ENCODE data around the gene SPESP1. TPM values are rescaled to one million over a fixed set of nuclear protein-coding genes. Genes with fewer than 3 reads are reported as not detected.

The SPESP1 gene
- not detected for polyA plus RNA-seq (2013, experiment 1 of 2)
- not detected for polyA plus RNA-seq (2013, experiment 2 of 2)

DNA sequence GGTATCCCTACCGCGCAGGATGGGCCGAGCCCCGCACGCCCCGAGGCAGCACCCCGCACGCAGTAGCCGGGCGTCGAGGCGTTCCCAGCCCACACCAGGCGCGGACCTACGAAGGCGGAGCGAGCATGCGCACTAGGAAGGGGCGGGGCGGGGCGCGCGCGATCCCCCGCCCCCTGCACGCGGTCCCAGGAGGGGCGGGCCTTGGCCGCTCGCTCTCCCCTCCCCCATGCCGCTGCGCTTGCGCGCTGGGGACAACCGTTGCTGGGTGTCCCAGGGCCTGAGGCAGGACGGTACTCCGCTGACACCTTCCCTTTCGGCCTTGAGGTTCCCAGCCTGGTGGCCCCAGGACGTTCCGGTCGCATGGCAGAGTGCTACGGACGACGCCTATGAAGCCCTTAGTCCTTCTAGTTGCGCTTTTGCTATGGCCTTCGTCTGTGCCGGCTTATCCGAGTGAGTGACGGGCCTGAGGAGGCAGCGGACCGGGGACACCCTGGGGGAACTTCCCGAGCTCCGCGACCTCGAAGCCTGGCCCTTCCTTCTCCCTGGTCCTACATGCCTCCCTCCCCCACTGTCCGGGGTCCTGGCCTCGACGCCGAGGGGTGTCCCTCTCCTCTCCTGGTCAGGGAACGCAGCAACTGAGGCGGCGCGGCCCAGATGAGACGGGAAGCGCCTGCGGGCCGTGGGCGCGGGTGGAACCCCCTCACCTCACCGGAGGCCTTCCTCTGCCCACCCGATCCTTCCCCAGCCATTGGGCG, at the start of gene SPESP1:
Gene SPESP1, plus strand, starts transcription at position 258 of the 755 bp plus-strand sequence. Its CDS starts 129 bp downstream, at position 387.
- Histone ChIP-seq H3K14ac (ENCODE audit: low read length in 2 of 2) (no peak within 1 kb of the TSS), H3K27ac (ENCODE audit: low read length, poor library complexity, severe bottlenecking) (no peak within 1 kb of the TSS), H3K4ac (ENCODE audit: low read depth in 1 of 2, low read length in 2 of 2) (no peak within 1 kb of the TSS), H4K91ac (ENCODE audit: low read length) (no peak within 1 kb of the TSS), H3K79me1 (replicated peaks; ENCODE audit: low read length, poor library complexity, severe bottlenecking) (no peaks in the 10 kb centered on the region), H2AK5ac (ENCODE audit: low read length, severe bottlenecking) (no peak within 1 kb of the TSS), H3K18ac (ENCODE audit: low read depth in 1 of 2, low read length in 2 of 2) (no peak within 1 kb of the TSS), H3K4me2 (ENCODE audit: low read length, poor library complexity, severe bottlenecking) (no peak within 1 kb of the TSS), H3K4me1 (ENCODE audit: control insufficient read depth, insufficient read depth, low read depth, low read length) (no peaks in the 10 kb centered on the region), H2BK5ac (ENCODE audit: low read depth, low read length, poor library complexity, severe bottlenecking) (no peak within 1 kb of the TSS), H3K4me3 (ENCODE audit: insufficient read depth in 1 of 2, low read depth in 1 of 2, low read length in 2 of 2) (peak within 1 kb of the TSS in 1 of 2 experiments; percentile 74), H3K9ac (ENCODE audit: low read length) (peak within 1 kb of the TSS; percentile 72), H2BK12ac (ENCODE audit: low read length in 2 of 2) (no peak within 1 kb of the TSS), H3K9me3 (ENCODE audit: control insufficient read depth, low read length) (no peaks in the 10 kb centered on the region), H3K23ac (ENCODE audit: low read length in 2 of 2) (no peak within 1 kb of the TSS), H2BK120ac (ENCODE audit: low read depth, low read length) (no peak within 1 kb of the TSS), H2AFZ (ENCODE audit: low read depth, low read length) (no peak within 1 kb of the TSS), H2BK15ac (ENCODE audit: low read depth, poor library complexity, severe bottlenecking) (no peak within 1 kb of the TSS), H3K36me3 (ENCODE audit: control insufficient read depth in 1 of 2, insufficient read depth in 2 of 2, low read depth in 1 of 2, low read length in 2 of 2) (no peaks in the 10 kb centered on the region), H3K27me3 (ENCODE audit: control insufficient read depth in 1 of 2, insufficient read depth in 1 of 2, low read length in 2 of 2) (peaks cover 0 to 9% of the 10 kb centered on the region in 2 experiments), H4K8ac (ENCODE audit: low read length) (no peak within 1 kb of the TSS)
- DNase-seq: no peak
- 95% methylated on average over 68 of the region's 72 CpGs for WGBS

GRCh38 chr15:68885070-68885469, 45.3 kb upstream of the SPESP1 start:
- Histone ChIP-seq H2AK5ac (ENCODE audit: low read length, severe bottlenecking) (no peak overlapping the region), H3K27me3 (ENCODE audit: control insufficient read depth in 1 of 2, insufficient read depth in 1 of 2, low read length in 2 of 2) (peaks cover 0 to 7% of the 10 kb centered on the region in 2 experiments)
- 55% methylated on average over 5 of the region's 6 CpGs for WGBS

GRCh38 chr15:68887120-68887519, 43.2 kb upstream of the SPESP1 start:
- Histone ChIP-seq H4K91ac (ENCODE audit: low read length) (no peak overlapping the region), H2BK120ac (ENCODE audit: low read depth, low read length) (no peak overlapping the region), H3K36me3 (ENCODE audit: control insufficient read depth in 1 of 2, insufficient read depth in 2 of 2, low read depth in 1 of 2, low read length in 2 of 2) (no peaks in the 10 kb centered on the region), H3K4ac (ENCODE audit: low read depth in 1 of 2, low read length in 2 of 2) (no peak overlapping the region), H2BK5ac (ENCODE audit: low read depth, low read length, poor library complexity, severe bottlenecking) (no peak overlapping the region), H3K9ac (ENCODE audit: low read length) (no peak overlapping the region), H2AFZ (ENCODE audit: low read depth, low read length) (no peak overlapping the region), H2BK12ac (ENCODE audit: low read length in 2 of 2) (no peak overlapping the region), H4K8ac (ENCODE audit: low read length) (no peak overlapping the region), H3K4me3 (ENCODE audit: insufficient read depth in 1 of 2, low read depth in 1 of 2, low read length in 2 of 2) (no peak overlapping the region), H3K14ac (ENCODE audit: low read length in 2 of 2) (no peak overlapping the region), H3K18ac (ENCODE audit: low read depth in 1 of 2, low read length in 2 of 2) (no peak overlapping the region), H2AK5ac (ENCODE audit: low read length, severe bottlenecking) (no peak overlapping the region), H3K4me1 (ENCODE audit: control insufficient read depth, insufficient read depth, low read depth, low read length) (no peaks in the 10 kb centered on the region), H3K9me3 (ENCODE audit: control insufficient read depth, low read length) (no peaks in the 10 kb centered on the region), H3K4me2 (ENCODE audit: low read length, poor library complexity, severe bottlenecking) (no peak overlapping the region), H2BK15ac (ENCODE audit: low read depth, poor library complexity, severe bottlenecking) (no peak overlapping the region), H3K27ac (ENCODE audit: low read length, poor library complexity, severe bottlenecking) (no peak overlapping the region), H3K27me3 (ENCODE audit: control insufficient read depth in 1 of 2, insufficient read depth in 1 of 2, low read length in 2 of 2) (peaks cover 0 to 7% of the 10 kb centered on the region in 2 experiments), H3K79me1 (replicated peaks; ENCODE audit: low read length, poor library complexity, severe bottlenecking) (no peaks in the 10 kb centered on the region), H3K23ac (ENCODE audit: low read length in 2 of 2) (no peak overlapping the region)
- 43% methylated on average over 1 of the region's 3 CpGs for WGBS
- DNase-seq: no peak

More at GRCh38 chr15:68885070-68885469, 45.3 kb upstream of the SPESP1 start:
- Histone ChIP-seq H4K8ac (ENCODE audit: low read length) (no peak overlapping the region), H3K4me1 (ENCODE audit: control insufficient read depth, insufficient read depth, low read depth, low read length) (no peaks in the 10 kb centered on the region), H3K9ac (ENCODE audit: low read length) (no peak overlapping the region), H2BK12ac (ENCODE audit: low read length in 2 of 2) (no peak overlapping the region), H3K9me3 (ENCODE audit: control insufficient read depth, low read length) (no peaks in the 10 kb centered on the region), H3K23ac (ENCODE audit: low read length in 2 of 2) (no peak overlapping the region), H2BK15ac (ENCODE audit: low read depth, poor library complexity, severe bottlenecking) (no peak overlapping the region), H3K4me3 (ENCODE audit: insufficient read depth in 1 of 2, low read depth in 1 of 2, low read length in 2 of 2) (no peak overlapping the region), H3K36me3 (ENCODE audit: control insufficient read depth in 1 of 2, insufficient read depth in 2 of 2, low read depth in 1 of 2, low read length in 2 of 2) (no peaks in the 10 kb centered on the region), H2BK5ac (ENCODE audit: low read depth, low read length, poor library complexity, severe bottlenecking) (no peak overlapping the region), H3K14ac (ENCODE audit: low read length in 2 of 2) (no peak overlapping the region), H3K18ac (ENCODE audit: low read depth in 1 of 2, low read length in 2 of 2) (no peak overlapping the region), H3K79me1 (replicated peaks; ENCODE audit: low read length, poor library complexity, severe bottlenecking) (no peaks in the 10 kb centered on the region), H2BK120ac (ENCODE audit: low read depth, low read length) (no peak overlapping the region), H4K91ac (ENCODE audit: low read length) (no peak overlapping the region), H2AFZ (ENCODE audit: low read depth, low read length) (no peak overlapping the region), H3K27ac (ENCODE audit: low read length, poor library complexity, severe bottlenecking) (no peak overlapping the region), H3K4ac (ENCODE audit: low read depth in 1 of 2, low read length in 2 of 2) (no peak overlapping the region), H3K4me2 (ENCODE audit: low read length, poor library complexity, severe bottlenecking) (no peak overlapping the region)
- peak; percentile 5 for DNase-seq

- H3K4ac ChIP-seq (ENCODE audit: low read depth in 1 of 2, low read length in 2 of 2): no peak overlapping the region
- no peak overlapping the region for H2AK5ac ChIP-seq (ENCODE audit: low read length, severe bottlenecking)
- H4K8ac ChIP-seq (ENCODE audit: low read length): no peak overlapping the region
- no peak overlapping the region for H3K18ac ChIP-seq (ENCODE audit: low read depth in 1 of 2, low read length in 2 of 2)
- DNase-seq: no peak
- 82% methylated on average over 8 of the region's 8 CpGs for WGBS
- no peak overlapping the region for H3K9ac ChIP-seq (ENCODE audit: low read length)
- H3K27me3 ChIP-seq (ENCODE audit: control insufficient read depth in 1 of 2, insufficient read depth in 1 of 2, low read length in 2 of 2): peaks cover 0 to 7% of the 10 kb centered on the region in 2 experiments
- H3K4me3 ChIP-seq (ENCODE audit: insufficient read depth in 1 of 2, low read depth in 1 of 2, low read length in 2 of 2): peak overlapping the region in 1 of 2 experiments; percentile 7
- H2AFZ ChIP-seq (ENCODE audit: low read depth, low read length): no peak overlapping the region
- no peak overlapping the region for H2BK15ac ChIP-seq (ENCODE audit: low read depth, poor library complexity, severe bottlenecking)
- H3K9me3 ChIP-seq (ENCODE audit: control insufficient read depth, low read length): no peaks in the 10 kb centered on the region
- H2BK5ac ChIP-seq (ENCODE audit: low read depth, low read length, poor library complexity, severe bottlenecking): no peak overlapping the region
- H3K14ac ChIP-seq (ENCODE audit: low read length in 2 of 2): peak overlapping the region in 1 of 2 experiments; percentile 60
- no peak overlapping the region for H3K23ac ChIP-seq (ENCODE audit: low read length in 2 of 2)
- H3K79me1 ChIP-seq (replicated peaks; ENCODE audit: low read length, poor library complexity, severe bottlenecking): no peaks in the 10 kb centered on the region
- no peak overlapping the region for H4K91ac ChIP-seq (ENCODE audit: low read length)
- no peak overlapping the region for H2BK12ac ChIP-seq (ENCODE audit: low read length in 2 of 2)
- no peak overlapping the region for H3K27ac ChIP-seq (ENCODE audit: low read length, poor library complexity, severe bottlenecking)
- H3K4me2 ChIP-seq (ENCODE audit: low read length, poor library complexity, severe bottlenecking): no peak overlapping the region
- H3K4me1 ChIP-seq (ENCODE audit: control insufficient read depth, insufficient read depth, low read depth, low read length): no peaks in the 10 kb centered on the region
- no peak overlapping the region for H2BK120ac ChIP-seq (ENCODE audit: low read depth, low read length)
- H3K36me3 ChIP-seq (ENCODE audit: control insufficient read depth in 1 of 2, insufficient read depth in 2 of 2, low read depth in 1 of 2, low read length in 2 of 2): no peaks in the 10 kb centered on the region
Measured at GRCh38 chr15:68887819-68888218, 42.5 kb upstream of the SPESP1 start.
